HepG2 (cell line): ENCODE measurements around the gene MAP2K1. TPM values are rescaled to one million over a fixed set of nuclear protein-coding genes. Genes with fewer than 3 reads are reported as not detected.

Experiments used
- ATAC-seq: fragments of 200-7000 bp; cut with Tn5 transposase; 3 replicates; pipeline ENCODE4 v1.9.1; 2020; ENCODE audit warnings: mild to moderate bottlenecking, moderate library complexity
- BruUV-seq: library from RNA; stranded (reverse); fragments of 400-500 nt; replicated peaks from 2 replicates; lab custom pipeline; 2021; lab: Mats Ljungman, UMichigan
- CTCF ChIA-PET: fragments of 300-600 bp; formaldehyde crosslinking; extraction: SDS; loops from one replicate; lab custom pipeline; 2021; ENCODE audit warnings: low total read pairs, inconsistent platforms, low intra/inter-chr PET ratio; lab: Yijun Ruan, JAX
- POLR2A ChIA-PET: fragments of 350-600 bp; sonication (Branson Sonifier 250); formaldehyde crosslinking; loops from one replicate; lab custom pipeline; 2020; ENCODE audit warnings: antibody characterized with exemption, inconsistent platforms; lab: Yijun Ruan, JAX
- DNase-seq: peaks from one replicate; pipeline ENCODE4 v3.0.0-alpha.2; 2015; ENCODE audit warnings: low spot score
- FAIRE-seq: peaks from 3 replicates; lab custom pipeline; 2011; peaks lifted over from hg19 to GRCh38; lab: Jason Lieb, UNC
- H2AFZ ChIP-seq: one replicate; pipeline ENCODE4 v1.6.1; 2011; ENCODE audit warnings: low read length, inconsistent platforms
- H3K27ac ChIP-seq: fragments of 300-600 bp; 3 replicates; pipeline ENCODE4 v1.8.0; 2011; ENCODE audit warnings: mixed run types, mild to moderate bottlenecking, mixed read lengths, low read length, inconsistent platforms; ENCODE audit not compliant: insufficient read depth; ENCODE audit errors: extremely low read length
- H3K27me3 ChIP-seq, 2 experiments: fragments of 200-600 bp in 1 of 2; 2 replicates in 1 of 2; 3 replicates in 1 of 2; pipeline versions ENCODE4 v1.6.0 to v1.8.0; 2011; ENCODE audit warnings: low read length in 2 of 2, mild to moderate bottlenecking in 2 of 2, moderate library complexity in 2 of 2, inconsistent platforms in 1 of 2; ENCODE audit not compliant: insufficient read depth in 2 of 2, control insufficient read depth in 1 of 2
- H3K36me3 ChIP-seq, 2 experiments: fragments of 200-600 bp in 1 of 2; replicated peaks in 1 of 2; 2 replicates in 1 of 2; 3 replicates in 1 of 2; pipeline versions ENCODE4 v1.5.1 to v1.8.0; 2011; ENCODE audit warnings: low read length in 2 of 2, inconsistent platforms in 1 of 2; ENCODE audit not compliant: insufficient read depth in 2 of 2, control insufficient read depth in 1 of 2
- H3K4me1 ChIP-seq: 2 replicates; pipeline ENCODE4 v1.5.1; 2012; ENCODE audit warnings: low read length, inconsistent platforms; ENCODE audit not compliant: insufficient read depth
- H3K4me2 ChIP-seq: 2 replicates; pipeline ENCODE4 v1.6.0; 2011; ENCODE audit warnings: low read depth, low read length, inconsistent platforms
- H3K4me3 ChIP-seq, 3 experiments: fragments of 200-600 bp in 1 of 3; sonication (generic), shearing (Covaris generic) in 1 of 3; replicated peaks in 1 of 3; 2 replicates each; pipeline ENCODE4 v1.5.1; 2011 to 2016; ENCODE audit warnings: low read length in 3 of 3, inconsistent platforms in 2 of 3, low read depth in 2 of 3, mild to moderate bottlenecking in 2 of 3, control low read depth in 1 of 3, mixed read lengths in 1 of 3; ENCODE audit not compliant: insufficient read depth in 1 of 3
- H3K79me2 ChIP-seq: one replicate; pipeline ENCODE4 v1.6.1; 2011; ENCODE audit warnings: low read length, inconsistent platforms; ENCODE audit not compliant: insufficient read depth
- H3K9ac ChIP-seq: 2 replicates; pipeline ENCODE4 v1.6.0; 2011; ENCODE audit warnings: mild to moderate bottlenecking, low read depth, low read length, inconsistent platforms; ENCODE audit not compliant: insufficient read depth
- H3K9me3 ChIP-seq: 2 replicates; pipeline ENCODE4 v1.5.1; 2012; ENCODE audit warnings: mild to moderate bottlenecking, low read length
- H4K20me1 ChIP-seq: 2 replicates; pipeline ENCODE4 v1.6.0; 2011; ENCODE audit warnings: inconsistent platforms, mild to moderate bottlenecking, low read length, moderate library complexity; ENCODE audit not compliant: insufficient read depth
- ATF5 ChIP-seq: sonication (generic); formaldehyde crosslinking; IDR thresholded peaks from 2 replicates; pipeline ENCODE4 v1.4.0; 2020; ENCODE audit warnings: mild to moderate bottlenecking, low read depth, missing genetic modification reagents
- ATF7 ChIP-seq, 2 experiments: fragments of 450-650 bp in 1 of 2; sonication (generic) in 1 of 2; formaldehyde crosslinking in 1 of 2; IDR thresholded peaks; 2 replicates each; pipeline versions ENCODE4 v1.4.0 to v1.6.1; 2016 to 2020; ENCODE audit warnings: antibody characterized with exemption in 1 of 2, mild to moderate bottlenecking in 1 of 2, missing genetic modification reagents in 1 of 2
- CBFB ChIP-seq: sonication (generic); formaldehyde crosslinking; IDR thresholded peaks from 2 replicates; pipeline ENCODE4 v1.4.0; 2020; ENCODE audit warnings: missing genetic modification reagents
- ETV6 ChIP-seq: sonication (generic); formaldehyde crosslinking; conservative IDR thresholded peaks from 2 replicates; pipeline ENCODE4 v1.4.0; 2020; ENCODE audit warnings: missing genetic modification reagents
- GLI4 ChIP-seq: sonication (generic); formaldehyde crosslinking; IDR thresholded peaks from 2 replicates; pipeline ENCODE4 v1.5.1; 2020; ENCODE audit warnings: missing genetic modification reagents, mild to moderate bottlenecking, moderate library complexity, borderline replicate concordance
- JUN ChIP-seq: sonication (generic); formaldehyde crosslinking; IDR thresholded peaks from 2 replicates; pipeline ENCODE4 v1.4.0; 2020; ENCODE audit warnings: mild to moderate bottlenecking, missing genetic modification reagents
- MEIS2 ChIP-seq: sonication (generic); formaldehyde crosslinking; IDR thresholded peaks from 2 replicates; pipeline ENCODE4 v1.9.0; 2021; ENCODE audit warnings: mild to moderate bottlenecking, missing genetic modification reagents
- MTA1 ChIP-seq: sonication (generic); formaldehyde crosslinking; IDR thresholded peaks from 2 replicates; pipeline ENCODE4 v1.4.0; 2020; ENCODE audit warnings: missing genetic modification reagents, mild to moderate bottlenecking, borderline replicate concordance
- POLR2AphosphoS2 ChIP-seq: IDR thresholded peaks from 2 replicates; pipeline ENCODE4 v1.6.1; 2011; ENCODE audit warnings: low read depth, low read length, improper control_type of control experiment
- REXO4 ChIP-seq: sonication (generic); formaldehyde crosslinking; IDR thresholded peaks from 2 replicates; pipeline ENCODE4 v1.8.0; 2022; ENCODE audit warnings: missing genetic modification reagents, mild to moderate bottlenecking, borderline replicate concordance
- RNF2 ChIP-seq: fragments of 450-650 bp; conservative IDR thresholded peaks from 2 replicates; pipeline ENCODE4 v1.6.1; 2016; ENCODE audit warnings: low read depth
- ZNF224 ChIP-seq: sonication (generic); formaldehyde crosslinking; IDR thresholded peaks from 2 replicates; pipeline ENCODE4 v1.5.0; 2020; ENCODE audit warnings: mild to moderate bottlenecking, missing genetic modification reagents
- WGBS: methylation state at CpG from one replicate; pipeline ENCODE4 v1.1.6; 2017; ENCODE audit warnings: low lambda C conversion rate; 5-methylcytosine and 5-hydroxymethylcytosine counted together
- in situ Hi-C: cut with HindIII; loops from 2 replicates; pipeline ENCODE4 v1.10.0; 2017; ENCODE audit warnings: low pct_unique_long_range_greater_than_20kb; ENCODE audit not compliant: extremely low pct_ligation_motif_present
- intact Hi-C: fragments of 100-400 bp; cut with micrococcal nuclease; formaldehyde crosslinking; loops from one replicate; pipeline ENCODE4 v1.10.0; 2022; ENCODE audit not compliant: unreplicated experiment
- polyA plus RNA-seq, 8 experiments: library from polyadenylated mRNA; depleted of rRNA in 3 of 8; stranded (reverse) in 7 of 8; unstranded in 1 of 8; fragments of >200 nt; fragmentation: Illumina TruSeq in 4 of 8; extraction: Trizol in 4 of 8; gene quantifications; 2 replicates each; pipeline versions ENCODE4 v1.2.1 to v1.2.3, GENCODE V29; 2011 to 2016; ENCODE audit warnings: low read depth in 4 of 8, missing spikeins in 1 of 8, mixed read lengths in 1 of 8; ENCODE audit not compliant: insufficient read depth in 1 of 8
- total RNA-seq, 5 experiments: library from RNA; depleted of rRNA; stranded (reverse); fragments of >200 nt; fragmentation: Illumina TruSeq; extraction: Trizol; gene quantifications; 2 replicates each; pipeline ENCODE4 v1.2.3, GENCODE V29; 2016; ENCODE audit warnings: low read depth in 1 of 5

Gene MAP2K1
- total and polyA plus RNA-seq, 2 of the 13 experiments (the other 11 are each of a cell fraction or from before 2014, with no cell fraction given) = 24.1 to 49.2 TPM

GRCh38 chr15:66409565-66410108, 22.9 kb downstream of the MAP2K1 start:
- Histone ChIP-seq H3K27me3 (no peaks in the 10 kb centered on the region), H3K4me2 (no peak overlapping the region), H3K36me3 (peaks cover 0 to 5% of the 10 kb centered on the region in 2 experiments; a peak in 2 of 5 replicates), H3K4me1 (peaks cover 50% of the 10 kb centered on the region), H3K9me3 (peaks cover 9% of the 10 kb centered on the region; the same call in 1 of the 2 replicates), H3K9ac (no peak overlapping the region), H3K27ac (no peak overlapping the region), H3K4me3 (no peak overlapping the region), H4K20me1 (peaks cover 32% of the 10 kb centered on the region), H3K79me2 (peaks cover 92% of the 10 kb centered on the region), H2AFZ (no peak overlapping the region)
- 95% methylated on average over 3 of the region's 3 CpGs for WGBS
- in situ Hi-C loops (no loop called here), intact Hi-C loops (no loop called here)
- FAIRE-seq = no peak
- no peak for ATAC-seq
- CTCF ChIA-PET = no interaction called here
- POLR2A ChIA-PET = no interaction called here
- TF ChIP-seq GLI4 (CRISPR knock-in tag) = no peak
- TF ChIP-seq MTA1 (CRISPR knock-in tag) = no peak
- no peak for TF ChIP-seq CBFB (CRISPR knock-in tag)
- TF ChIP-seq ZNF224 (CRISPR knock-in tag) = no peak
- TF ChIP-seq RNF2 = no peak
- no peak for TF ChIP-seq ATF7 (IDR thresholded peaks at IDR 0.05)
- no peak for TF ChIP-seq ATF7 (CRISPR knock-in tag; IDR thresholded peaks at IDR 0.05)
- TF ChIP-seq POLR2AphosphoS2 = no peak
- TF ChIP-seq MEIS2 (CRISPR knock-in tag) = no peak
- TF ChIP-seq ETV6 (CRISPR knock-in tag) = no peak
- no peak for TF ChIP-seq JUN (CRISPR knock-in tag)
- no peak for TF ChIP-seq ATF5 (CRISPR knock-in tag)
- no peak for TF ChIP-seq REXO4
- DNase-seq = no peak
- BruUV-seq = no TSS peak
